GM18909 (cell line): ENCODE results near the gene THPO.
"Not testable (repeated sequence)": the region's sequence is repeated elsewhere in the genome, so short reads cannot be mapped to it uniquely, and the experiment has no call there.

Source experiments
- ATAC-seq: cut with Tn5 transposase; IDR thresholded peaks from one replicate; pipeline ENCODE4 v1.9.1; 2021; ENCODE audit warnings: mild to moderate bottlenecking; ENCODE audit not compliant: unreplicated experiment, poor library complexity

Gene THPO

DNA sequence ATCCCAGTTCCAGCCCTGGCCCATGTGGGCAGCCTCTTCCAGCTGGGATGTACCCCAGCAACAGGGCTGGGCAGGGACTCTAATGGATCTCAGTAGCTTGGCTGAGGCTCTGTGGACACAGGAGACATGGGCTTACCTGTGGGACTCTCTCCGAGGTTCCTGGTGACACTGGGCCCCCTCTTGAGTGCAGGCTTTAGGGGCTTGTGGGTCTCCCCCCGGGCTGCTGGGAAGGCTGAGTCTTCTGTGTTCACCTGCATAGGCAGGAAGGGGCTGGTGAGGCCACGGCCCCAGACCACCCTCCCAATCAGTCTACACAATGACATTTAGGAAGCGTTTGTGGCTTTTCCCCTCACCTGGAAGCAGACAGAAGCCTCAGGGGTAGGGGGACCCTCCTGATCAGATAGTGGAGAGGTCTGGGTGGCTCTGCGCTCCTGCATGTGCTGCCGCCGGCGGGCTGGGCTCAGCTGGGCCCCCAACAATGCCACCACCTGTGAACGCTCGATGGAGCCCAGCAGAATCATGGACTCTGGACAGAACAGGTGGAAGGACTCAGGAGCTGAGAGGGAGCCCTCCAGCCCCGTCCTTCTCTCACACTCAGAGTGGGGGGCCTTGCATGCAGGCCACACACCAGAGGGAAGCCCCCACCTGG is 25.0 kb downstream of the THPO start:
- ATAC-seq: no peak

DNA sequence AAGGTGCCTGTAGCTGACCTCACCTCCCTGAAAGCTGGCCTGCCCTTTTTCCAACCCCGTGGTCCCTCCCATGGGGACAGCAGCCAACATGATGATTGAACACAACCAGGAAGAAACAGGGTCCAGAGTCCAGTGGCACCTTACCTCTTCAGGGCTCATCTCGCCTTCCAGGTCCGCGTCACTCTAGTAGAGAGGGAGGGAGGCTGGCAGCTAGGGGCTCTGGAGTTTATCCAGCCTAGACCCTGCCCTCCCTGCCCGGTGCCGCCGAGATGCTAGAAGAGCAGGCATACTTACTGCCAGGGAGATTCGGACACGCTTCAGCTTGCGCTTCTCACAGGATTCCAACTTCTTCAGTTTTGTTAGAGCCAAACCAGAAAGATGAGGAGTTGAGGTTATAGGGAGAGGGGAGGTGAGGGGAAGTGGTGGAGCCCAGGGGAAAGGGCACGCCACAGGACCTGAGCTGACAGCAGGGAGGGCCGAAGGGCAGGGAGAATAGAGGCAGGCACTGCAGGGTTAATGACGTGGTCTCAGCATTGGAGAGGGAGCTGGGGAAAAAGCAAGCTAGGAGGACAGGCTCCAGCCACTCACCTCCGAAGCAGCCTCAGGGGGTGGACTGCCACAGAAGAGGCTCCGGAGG is 25.7 kb downstream of the THPO start:
- no peak for ATAC-seq

DNA sequence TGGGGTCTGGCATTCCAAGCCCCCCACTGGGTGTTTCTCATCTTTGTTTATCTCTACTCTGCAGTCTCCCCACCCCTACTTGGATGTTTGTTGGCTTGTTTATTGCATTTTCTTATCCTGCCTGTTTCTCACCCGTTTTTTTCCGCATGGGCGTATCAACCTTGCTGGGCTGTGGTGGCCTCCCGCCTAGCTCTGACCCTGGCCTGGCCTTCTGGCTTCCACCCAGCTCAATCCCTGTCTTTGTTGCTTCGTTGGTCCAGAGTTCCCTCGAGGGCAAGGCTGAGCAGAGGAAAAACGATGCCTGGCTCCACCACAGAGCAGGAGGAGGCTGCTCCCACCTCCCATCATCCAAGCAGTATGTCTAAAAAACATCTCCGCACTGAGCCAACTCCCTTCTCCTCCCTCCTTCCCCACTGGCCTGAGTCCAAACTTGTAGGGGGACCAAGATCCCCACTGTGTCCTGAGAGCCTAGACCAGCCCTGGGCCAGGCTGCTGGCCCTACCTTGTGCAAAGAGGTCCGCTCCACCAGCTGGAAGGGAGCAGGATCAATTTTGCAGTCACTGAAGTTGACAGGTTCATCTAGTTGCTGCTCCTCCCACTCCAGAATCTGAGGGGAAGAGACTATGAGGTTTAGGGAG is 26.4 kb downstream of the THPO start:
- no peak for ATAC-seq

DNA sequence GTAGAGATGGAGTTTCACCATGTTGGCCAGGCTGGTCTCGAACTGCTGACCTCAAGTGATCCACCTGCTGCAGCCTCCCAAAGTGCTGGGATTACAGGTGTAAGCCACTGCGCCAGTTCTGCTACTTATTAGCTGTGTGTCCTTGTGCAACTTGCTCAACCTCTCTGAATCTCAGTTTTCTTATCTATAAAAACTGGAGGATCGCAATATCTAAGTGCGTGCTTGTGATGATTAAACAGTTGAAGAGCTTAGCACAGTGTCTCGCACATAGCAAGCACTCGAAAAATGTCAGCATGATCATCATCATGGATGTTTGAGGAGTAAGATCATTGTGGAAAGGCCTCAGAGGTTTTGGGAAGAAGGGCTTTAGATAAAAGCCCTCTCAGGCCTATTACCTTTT is 27.4 kb downstream of the THPO start:
- no peak for ATAC-seq

DNA sequence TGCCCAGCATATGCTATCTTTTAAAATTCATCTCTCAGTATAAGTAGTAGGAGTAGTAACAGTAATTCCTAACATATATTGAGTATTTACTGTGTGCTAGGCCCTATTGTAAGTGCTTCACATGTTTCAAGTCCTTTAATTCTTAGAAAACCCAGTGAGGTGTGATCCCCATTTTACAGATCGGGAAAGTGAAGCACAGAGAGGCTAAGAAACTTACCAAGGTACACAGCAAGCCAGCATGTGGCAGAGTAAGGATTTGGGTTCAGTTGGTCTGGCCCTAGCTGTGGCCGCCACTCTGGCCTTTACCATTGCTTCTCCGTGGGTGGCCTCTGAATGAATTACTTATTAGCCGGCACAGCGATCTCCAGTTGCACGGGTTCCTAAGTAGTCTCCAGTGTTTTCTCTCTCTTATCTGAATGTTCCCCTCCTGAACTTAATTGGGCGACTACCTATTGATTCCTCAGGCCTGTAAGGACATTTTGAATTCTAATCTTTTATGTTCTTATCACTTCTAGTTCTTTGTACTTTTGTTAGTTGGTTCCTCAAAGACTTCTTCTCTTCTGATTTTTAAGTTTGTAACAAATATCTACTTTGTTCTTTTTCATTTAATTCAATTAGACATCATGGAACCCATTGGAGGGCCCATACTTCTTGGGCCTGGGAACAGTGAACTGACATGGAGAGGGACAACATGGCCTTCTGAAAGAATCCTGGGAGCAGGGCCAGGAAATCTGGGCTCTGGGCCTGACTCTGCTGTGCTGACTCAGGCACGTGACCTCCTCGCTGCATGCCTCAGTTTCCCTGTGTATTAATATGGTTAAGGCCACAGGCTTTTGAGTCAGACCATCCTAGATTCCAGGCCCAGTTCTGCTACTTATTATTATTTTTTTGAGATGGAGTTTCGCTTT is 28.2 kb downstream of the THPO start:
- no peak for ATAC-seq

DNA sequence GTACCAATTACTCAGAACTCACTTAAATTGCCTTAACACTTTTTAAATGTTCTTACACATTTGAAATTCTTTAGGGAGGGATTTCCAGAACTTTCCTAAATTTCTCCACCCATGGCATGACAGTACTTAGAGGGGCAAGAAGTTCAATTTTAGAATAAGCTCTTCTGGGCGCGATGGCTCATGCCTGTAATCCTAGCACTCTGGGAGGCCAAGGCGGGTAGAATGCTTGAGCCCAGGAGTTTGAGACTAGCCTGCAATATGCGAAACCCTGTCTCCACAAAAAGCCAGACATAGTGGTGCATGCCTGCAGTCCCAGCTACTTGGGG is 30.0 kb downstream of the THPO start:
- no peak for ATAC-seq

DNA sequence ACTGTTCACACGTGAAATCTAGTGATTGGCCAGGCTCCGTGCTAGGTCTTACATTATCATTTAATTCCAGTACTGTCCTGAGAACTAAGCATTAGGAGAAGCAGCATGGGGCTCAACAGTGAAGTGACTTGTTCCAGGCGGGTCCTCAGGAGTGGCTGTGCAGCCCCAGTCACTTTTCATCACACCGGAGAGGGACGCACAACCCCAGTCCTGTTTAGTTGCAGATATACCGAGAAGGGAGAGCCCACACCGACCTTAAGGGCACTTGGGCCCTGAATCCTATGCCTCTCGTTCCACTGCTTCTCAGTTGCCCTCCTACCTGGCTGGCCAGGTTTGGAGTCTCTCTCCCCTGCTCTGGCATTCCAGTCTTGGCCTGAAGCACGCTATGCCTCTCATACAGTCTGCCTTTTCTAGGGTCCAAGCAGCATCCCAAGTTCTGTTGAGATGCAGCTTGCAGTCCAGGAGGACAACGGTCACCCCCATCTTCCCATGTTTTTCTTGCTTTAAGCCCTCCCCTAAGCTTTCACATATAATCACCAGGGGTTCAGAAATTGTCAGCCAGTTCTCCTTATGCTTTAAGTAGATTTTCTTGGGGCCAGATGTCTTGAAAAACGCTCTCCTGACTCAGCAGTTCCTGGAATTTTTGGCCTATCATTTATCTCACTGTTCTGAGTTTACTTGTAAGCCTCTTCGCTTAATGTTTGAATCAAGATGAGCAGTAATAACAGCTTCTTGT is 30.5 kb downstream of the THPO start:
- ATAC-seq: no peak

DNA sequence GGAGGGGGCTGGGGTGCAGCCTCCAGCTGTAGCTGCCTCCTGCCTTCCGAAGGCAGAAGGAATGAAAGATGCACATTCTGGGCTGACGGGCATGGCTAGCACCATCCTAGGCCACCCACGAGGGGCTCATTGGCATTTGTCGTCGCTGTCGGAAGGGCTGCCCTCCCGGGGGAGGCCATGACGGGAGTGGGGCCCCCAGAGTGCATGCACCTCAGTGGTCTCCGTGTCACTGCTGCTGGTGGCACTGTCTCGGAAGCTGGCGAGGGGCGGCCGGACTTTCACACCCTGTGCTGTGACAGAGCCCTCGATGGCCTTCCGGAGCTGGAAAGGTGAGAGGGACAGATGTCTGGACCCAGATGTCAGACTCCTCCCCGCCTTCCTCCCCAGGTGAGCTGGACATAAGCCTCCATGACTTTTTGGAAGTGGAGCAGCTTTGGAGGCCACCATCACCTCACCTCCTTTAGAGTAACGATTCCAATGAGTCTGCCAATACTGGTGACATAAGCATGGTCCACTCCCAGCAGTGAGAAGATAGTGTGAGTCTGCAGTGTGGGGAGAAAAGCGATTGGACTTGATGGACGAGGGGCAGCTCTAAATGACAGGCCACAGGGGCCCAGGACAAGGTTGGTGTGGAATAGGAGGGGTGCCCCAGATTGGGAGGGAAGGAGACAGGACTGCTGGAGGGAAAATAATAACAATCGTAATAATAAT is 31.4 kb downstream of the THPO start:
- no peak for ATAC-seq

DNA sequence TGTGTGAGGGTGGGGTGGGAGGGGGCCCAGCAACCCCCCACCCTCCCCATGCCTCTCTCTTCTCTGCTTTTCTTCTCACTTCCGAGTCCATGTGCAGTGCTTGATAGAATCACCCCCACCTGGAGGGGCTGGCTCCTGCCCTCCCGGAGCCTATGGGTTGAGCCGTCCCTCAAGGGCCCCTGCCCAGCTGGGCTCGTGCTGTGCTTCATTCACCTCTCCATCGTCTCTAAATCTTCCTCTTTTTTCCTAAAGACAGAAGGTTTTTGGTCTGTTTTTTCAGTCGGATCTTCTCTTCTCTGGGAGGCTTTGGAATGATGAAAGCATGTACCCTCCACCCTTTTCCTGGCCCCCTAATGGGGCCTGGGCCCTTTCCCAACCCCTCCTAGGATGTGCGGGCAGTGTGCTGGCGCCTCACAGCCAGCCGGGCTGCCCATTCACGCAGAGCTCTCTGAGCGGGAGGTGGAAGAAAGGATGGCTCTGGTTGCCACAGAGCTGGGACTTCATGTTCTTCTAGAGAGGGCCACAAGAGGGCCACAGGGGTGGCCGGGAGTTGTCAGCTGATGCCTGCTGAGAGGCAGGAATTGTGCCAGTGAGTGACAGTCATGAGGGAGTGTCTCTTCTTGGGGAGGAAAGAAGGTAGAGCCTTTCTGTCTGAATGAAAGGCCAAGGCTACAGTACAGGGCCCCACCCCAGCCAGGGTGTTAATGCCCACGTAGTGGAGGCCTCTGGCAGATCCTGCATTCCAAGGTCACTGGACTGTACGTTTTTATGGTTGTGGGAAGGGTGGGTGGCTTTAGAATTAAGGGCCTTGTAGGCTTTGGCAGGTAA is 32.5 kb downstream of the THPO start:
- no peak for ATAC-seq

DNA sequence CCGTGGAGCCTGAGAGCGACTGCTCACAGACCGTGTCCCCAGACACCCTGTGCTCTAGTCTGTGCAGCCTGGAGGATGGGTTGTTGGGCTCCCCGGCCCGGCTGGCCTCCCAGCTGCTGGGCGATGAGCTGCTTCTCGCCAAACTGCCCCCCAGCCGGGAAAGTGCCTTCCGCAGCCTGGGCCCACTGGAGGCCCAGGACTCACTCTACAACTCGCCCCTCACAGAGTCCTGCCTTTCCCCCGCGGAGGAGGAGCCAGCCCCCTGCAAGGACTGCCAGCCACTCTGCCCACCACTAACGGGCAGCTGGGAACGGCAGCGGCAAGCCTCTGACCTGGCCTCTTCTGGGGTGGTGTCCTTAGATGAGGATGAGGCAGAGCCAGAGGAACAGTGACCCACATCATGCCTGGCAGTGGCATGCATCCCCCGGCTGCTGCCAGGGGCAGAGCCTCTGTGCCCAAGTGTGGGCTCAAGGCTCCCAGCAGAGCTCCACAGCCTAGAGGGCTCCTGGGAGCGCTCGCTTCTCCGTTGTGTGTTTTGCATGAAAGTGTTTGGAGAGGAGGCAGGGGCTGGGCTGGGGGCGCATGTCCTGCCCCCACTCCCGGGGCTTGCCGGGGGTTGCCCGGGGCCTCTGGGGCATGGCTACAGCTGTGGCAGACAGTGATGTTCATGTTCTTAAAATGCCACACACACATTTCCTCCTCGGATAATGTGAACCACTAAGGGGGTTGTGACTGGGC is 33.3 kb downstream of the THPO start:
- ATAC-seq: no peak

DNA sequence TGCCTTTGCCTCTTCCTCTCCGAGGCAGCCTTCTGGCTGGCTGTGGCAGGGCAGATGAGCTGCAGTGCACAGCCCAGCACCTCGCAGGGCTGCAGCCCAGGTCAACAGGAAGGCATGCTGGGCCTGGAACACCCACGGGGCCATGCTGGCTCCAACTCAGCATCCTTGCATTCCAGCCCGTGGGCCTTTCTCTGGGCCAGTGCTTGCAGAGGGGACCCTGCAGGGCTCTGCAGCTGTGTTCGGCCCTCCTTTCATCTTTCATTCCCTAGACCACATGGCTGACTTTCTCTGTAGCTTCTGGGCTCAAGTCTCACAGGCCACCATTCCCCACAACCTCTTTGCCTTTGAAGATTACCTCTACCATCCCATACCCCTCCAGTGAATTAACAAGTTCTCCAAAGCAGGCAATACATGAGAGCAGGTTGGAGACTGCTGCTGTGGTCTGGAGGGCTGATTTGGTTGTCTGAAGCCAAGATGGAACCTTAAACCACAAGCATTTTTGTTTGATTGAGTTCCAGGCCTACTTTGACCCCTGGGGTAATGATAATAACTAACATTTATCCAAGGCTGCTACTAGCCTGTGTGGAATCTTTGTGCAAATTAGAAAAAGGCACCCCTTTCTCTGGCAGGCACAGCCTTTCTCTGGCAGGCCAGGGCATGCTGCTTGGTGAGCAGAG is 34.7 kb downstream of the THPO start:
- no peak for ATAC-seq

DNA sequence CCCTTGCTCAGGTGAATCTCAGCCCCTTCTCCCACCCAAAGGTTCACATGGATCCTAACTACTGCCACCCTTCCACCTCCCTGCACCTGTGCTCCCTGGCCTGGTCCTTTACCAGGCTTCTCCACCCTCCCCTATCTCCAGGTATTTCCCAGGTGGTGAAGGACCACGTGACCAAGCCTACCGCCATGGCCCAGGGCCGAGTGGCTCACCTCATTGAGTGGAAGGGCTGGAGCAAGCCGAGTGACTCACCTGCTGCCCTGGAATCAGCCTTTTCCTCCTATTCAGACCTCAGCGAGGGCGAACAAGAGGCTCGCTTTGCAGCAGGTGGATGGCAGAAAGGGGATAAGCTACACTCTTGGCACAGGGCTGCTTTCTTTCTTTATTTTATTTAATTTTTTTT is 36.1 kb downstream of the THPO start:
- no peak for ATAC-seq

DNA sequence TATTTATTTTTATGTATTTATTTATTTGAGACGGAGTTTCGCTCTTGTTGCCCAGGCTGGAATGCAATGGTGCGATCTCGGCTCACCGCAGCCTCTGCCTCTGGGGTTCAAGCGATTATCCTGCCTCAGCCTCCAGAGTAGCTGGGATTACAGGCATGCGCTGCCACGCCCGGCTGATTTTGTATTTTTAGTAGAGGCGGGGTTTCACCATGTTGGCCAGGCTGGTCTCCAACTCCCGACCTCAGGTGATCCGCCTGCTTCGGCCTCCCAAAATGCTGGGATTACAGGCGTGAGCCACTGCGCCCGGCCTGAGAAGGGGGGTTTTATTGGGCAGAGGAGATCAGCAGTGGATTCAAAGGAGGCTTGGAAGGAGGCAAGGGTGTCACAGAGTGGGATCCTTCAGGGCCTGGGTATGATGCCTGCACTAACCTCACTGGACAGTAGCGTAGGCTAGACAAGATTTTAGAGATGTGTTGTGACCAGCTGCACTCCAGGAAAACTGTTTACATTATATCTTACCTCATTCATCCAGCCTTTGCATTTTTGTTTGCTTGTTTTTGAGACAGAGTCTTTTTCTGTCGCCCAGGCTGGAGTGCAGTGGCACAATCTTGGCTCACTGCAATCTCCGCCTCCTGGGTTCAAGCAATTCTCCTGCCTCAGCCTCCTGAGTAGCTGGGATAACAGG is 38.4 kb downstream of the THPO start:
- not testable (repeated sequence) for ATAC-seq

DNA sequence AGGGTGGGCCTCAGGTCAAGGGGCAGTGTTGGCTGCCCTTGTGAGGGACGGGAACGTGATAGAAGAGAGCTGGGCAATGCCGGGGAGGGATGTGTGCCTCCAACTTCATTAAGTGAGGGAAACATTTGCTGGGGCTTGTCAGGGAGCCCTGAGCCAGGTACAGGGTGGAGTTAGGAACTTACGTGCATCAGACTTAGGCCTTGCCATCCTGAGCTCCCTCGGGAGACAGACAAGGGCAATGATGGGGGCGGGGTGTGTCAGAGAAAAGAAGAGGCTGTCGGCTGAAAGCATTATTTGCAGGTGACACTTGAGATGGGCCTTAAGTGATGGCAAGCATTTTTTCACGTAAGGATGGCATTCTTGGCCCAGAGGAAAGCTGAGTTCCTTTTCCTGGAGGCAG is 39.0 kb downstream of the THPO start:
- ATAC-seq: no peak

DNA sequence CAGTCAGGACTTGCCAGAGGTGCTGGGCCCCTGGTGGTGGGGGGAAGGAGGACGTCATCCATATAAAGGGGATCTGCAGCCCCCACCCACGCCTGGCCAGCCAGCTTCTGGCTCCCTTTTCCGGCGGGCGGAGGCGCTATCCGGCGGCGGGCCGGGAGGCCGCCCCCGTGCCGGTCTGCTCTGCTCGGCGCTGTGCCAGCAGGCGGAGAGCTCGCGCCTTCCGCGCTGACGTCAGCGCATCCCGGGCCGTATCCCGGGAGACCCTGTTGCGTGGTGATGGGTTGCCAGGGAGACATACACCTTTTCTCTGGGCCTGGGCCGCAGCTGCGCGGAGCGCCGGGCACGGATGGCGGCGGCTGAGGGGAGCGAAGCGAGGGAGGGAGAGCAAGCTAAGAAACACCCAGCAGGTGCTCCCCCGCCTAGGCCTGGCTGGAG is 39.5 kb downstream of the THPO start:
- ATAC-seq: no peak

DNA sequence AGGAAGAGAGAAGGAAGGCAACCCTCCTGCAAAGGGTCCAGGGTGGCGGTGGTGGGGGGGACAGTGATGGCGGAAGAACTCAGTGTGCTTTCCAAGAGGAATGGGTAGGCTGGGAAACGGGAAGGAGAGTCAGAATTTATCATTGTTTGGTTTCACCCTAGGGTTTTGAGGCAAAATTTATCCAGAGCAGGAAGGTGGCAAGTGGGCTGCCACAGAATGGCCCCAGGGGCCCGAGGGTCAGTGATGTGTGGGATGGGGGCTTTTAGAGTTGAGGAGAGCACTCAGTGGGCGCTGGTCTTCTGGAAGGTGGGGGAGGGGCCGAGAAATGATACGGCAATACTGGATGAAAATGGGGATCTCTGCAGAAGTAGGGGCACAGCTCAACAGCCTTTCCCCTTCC is 40.0 kb downstream of the THPO start:
- no peak for ATAC-seq

DNA sequence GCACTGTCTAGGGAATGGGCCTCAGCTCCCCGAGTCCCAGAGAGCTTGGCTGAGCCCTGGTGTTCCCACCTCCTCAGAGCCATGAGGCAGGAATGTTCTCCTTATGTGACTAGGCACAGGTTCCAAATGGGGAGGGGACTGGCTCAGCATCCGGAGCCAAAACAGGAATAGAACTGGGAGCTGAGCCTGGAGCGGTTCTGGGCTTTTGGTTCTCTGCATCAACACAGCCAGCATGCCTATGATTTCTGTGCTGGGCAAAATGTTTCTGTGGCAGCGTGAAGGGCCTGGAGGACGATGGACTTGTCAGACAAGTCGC is 40.6 kb downstream of the THPO start, which contains the start of gene FAM131A:
TSS of gene FAM131A (plus strand) at position 202 of the 316 bp plus-strand sequence. CDS start at position 233, 31 bp downstream.
- ATAC-seq: no peak
